Tibial nerve (tissue), 4 donors: ENCODE measurements around the gene WDR18. TPM values are rescaled to one million over a fixed set of nuclear protein-coding genes. Genes with fewer than 3 reads are reported as not detected.

ENCODE experiments used
- DNase-seq, 2 donors: peaks; one replicate each; pipeline ENCODE4 v3.0.0-alpha.2; 2019; ENCODE audit warnings: low spot score in 2 of 2
- H3K27ac ChIP-seq, 4 donors: fragments of 200-600 bp; sonication (generic) in 3 of 4; one replicate each; pipeline ENCODE4 v1.5.1; 2017 to 2019; ENCODE audit warnings: mild to moderate bottlenecking in 1 of 4
- H3K27me3 ChIP-seq, 2 donors: fragments of 200-600 bp; sonication (generic) in 1 of 2; one replicate each; pipeline versions ENCODE4 v1.5.1 to v1.6.0; 2017 to 2019
- H3K36me3 ChIP-seq, 3 donors: fragments of 200-600 bp; sonication (generic); one replicate each; pipeline ENCODE4 v1.5.1; 2018 to 2019
- H3K4me1 ChIP-seq, 4 donors: fragments of 200-600 bp; sonication (generic) in 3 of 4; one replicate each; pipeline ENCODE4 v1.5.1; 2017 to 2019
- H3K4me3 ChIP-seq, 4 donors: fragments of 200-600 bp; sonication (generic) in 3 of 4; one replicate each; pipeline ENCODE4 v1.5.1; 2017 to 2019; ENCODE audit warnings: mild to moderate bottlenecking in 1 of 4, moderate library complexity in 1 of 4
- H3K9me3 ChIP-seq, 4 donors: fragments of 200-600 bp; sonication (generic) in 3 of 4; one replicate each; pipeline ENCODE4 v1.5.1; 2017 to 2019
- CTCF ChIP-seq, 5 experiments: fragments of 200-600 bp in 3 of 5; fragments of 450-650 bp in 2 of 5; sonication (generic) in 3 of 5; IDR thresholded peaks; one replicate each; pipeline ENCODE4 v1.5.1; 2016 to 2019; ENCODE audit warnings: antibody characterized with exemption in 5 of 5, mild to moderate bottlenecking in 3 of 5, moderate library complexity in 2 of 5
- EP300 ChIP-seq, 2 donors: sonication (generic); formaldehyde crosslinking; IDR thresholded peaks; one replicate each; pipeline ENCODE4 v1.6.1; 2017; ENCODE audit warnings: antibody characterized with exemption in 2 of 2, mild to moderate bottlenecking in 1 of 2
- POLR2A ChIP-seq, 2 donors: fragments of 450-650 bp; IDR thresholded peaks; one replicate each; pipeline ENCODE4 v1.6.1; 2017; ENCODE audit warnings: antibody characterized with exemption in 2 of 2, mild to moderate bottlenecking in 2 of 2, moderate library complexity in 2 of 2
- WGBS, 2 donors: methylation state at CpG; one replicate each; pipeline ENCODE4 v1.1.5; 2018; 5-methylcytosine and 5-hydroxymethylcytosine counted together
- total RNA-seq, 4 donors: library from RNA; depleted of rRNA; stranded (reverse); fragments of >200 nt; gene quantifications; one replicate each; pipeline ENCODE4 v1.1.0, GENCODE V29; 2016

Gene WDR18
- total RNA-seq, 4 donors from 2014 or later: 23.3 to 90.6 (median 52.8) TPM

GRCh38 chr19:1027650-1028061 is 43.5 kb downstream of the WDR18 start:
- Histone ChIP-seq H3K27me3 (peaks cover 0 to 25% of the 10 kb centered on the region in 2 donors), H3K27ac (peak overlapping the region; percentile 77 to 95 (median 89)), H3K36me3 (peaks cover 0 to 11% (median 4%) of the 10 kb centered on the region in 3 donors), H3K4me1 (peaks cover 0 to 51% (median 9%) of the 10 kb centered on the region in 4 donors), H3K9me3 (no peaks in the 10 kb centered on the region), H3K4me3 (peak overlapping the region; percentile 61 to 82 (median 72))
- 19% methylated on average over 11 of the region's 16 CpGs; no CpG with 5 or more reads in 1 of the 2 donors for WGBS, 2 donors
- DNase-seq: no peak
- TF ChIP-seq POLR2A (IDR thresholded peaks at IDR 0.05): no peak
- no peak for TF ChIP-seq EP300 (IDR thresholded peaks at IDR 0.05)
- no peak for TF ChIP-seq CTCF (IDR thresholded peaks at IDR 0.05)

GRCh38 chr19:1028062-1028926 is 44.1 kb downstream of the WDR18 start:
- 2 to 5% methylated on average over 13 to 34 of the region's 58 CpGs for WGBS, 2 donors
- Histone ChIP-seq H3K4me1 (peaks cover 0 to 44% (median 9%) of the 10 kb centered on the region in 4 donors), H3K9me3 (no peaks in the 10 kb centered on the region), H3K4me3 (peak overlapping the region; percentile 61 to 82 (median 72)), H3K27me3 (peaks cover 0 to 25% of the 10 kb centered on the region in 2 donors), H3K36me3 (peaks cover 0 to 18% (median 9%) of the 10 kb centered on the region in 3 donors), H3K27ac (peak overlapping the region; percentile 77 to 95 (median 89))
- DNase-seq: no peak
- TF ChIP-seq EP300 (IDR thresholded peaks at IDR 0.05) (peak in 1 of 2 donors; percentile 27), POLR2A (IDR thresholded peaks at IDR 0.05) (peak in 1 of 2 donors; percentile 11), CTCF (IDR thresholded peaks at IDR 0.05) (no peak)

- Histone ChIP-seq H3K9me3 (no peaks in the 10 kb centered on the region), H3K4me1 (peaks cover 0 to 27% (median 7%) of the 10 kb centered on the region in 4 donors), H3K27ac (no peak overlapping the region), H3K4me3 (no peak overlapping the region), H3K36me3 (peaks cover 0 to 43% (median 9%) of the 10 kb centered on the region in 3 donors), H3K27me3 (peaks cover 0 to 8% of the 10 kb centered on the region in 2 donors)
- WGBS, 2 donors: 80 to 86% methylated on average over 20 of the region's 20 CpGs
- TF ChIP-seq POLR2A (IDR thresholded peaks at IDR 0.05) (no peak), EP300 (IDR thresholded peaks at IDR 0.05) (no peak), CTCF (IDR thresholded peaks at IDR 0.05) (no peak)
- DNase-seq: no peak
Observed at GRCh38 chr19:1032264-1032867, 48.2 kb downstream of the WDR18 start.

GRCh38 chr19:1035998-1036621 is 52.0 kb downstream of the WDR18 start:
- Histone ChIP-seq H3K9me3 (no peaks in the 10 kb centered on the region), H3K27me3 (peaks cover 0 to 1% of the 10 kb centered on the region in 2 donors), H3K4me1 (peaks cover 0 to 35% (median 18%) of the 10 kb centered on the region in 4 donors), H3K27ac (no peak overlapping the region), H3K4me3 (no peak overlapping the region), H3K36me3 (peaks cover 0 to 48% (median 9%) of the 10 kb centered on the region in 3 donors)
- DNase-seq: no peak
- 84 to 88% methylated on average over 29 of the region's 29 CpGs for WGBS, 2 donors
- TF ChIP-seq POLR2A (IDR thresholded peaks at IDR 0.05) (no peak), CTCF (IDR thresholded peaks at IDR 0.05) (no peak), EP300 (IDR thresholded peaks at IDR 0.05) (no peak)
